Epithelial cell of prostate (primary cell): ENCODE results near the gene MICAL3.

Source experiments
- DNase-seq: peaks from one replicate; pipeline ENCODE4 v3.0.0-alpha.2; 2011; ENCODE audit warnings: low read depth, low spot score
- H3K27ac ChIP-seq: fragments of 450-650 bp; 2 replicates; pipeline ENCODE4 v1.5.1; 2017; ENCODE audit warnings: mild to moderate bottlenecking

MICAL3 gene

DNA sequence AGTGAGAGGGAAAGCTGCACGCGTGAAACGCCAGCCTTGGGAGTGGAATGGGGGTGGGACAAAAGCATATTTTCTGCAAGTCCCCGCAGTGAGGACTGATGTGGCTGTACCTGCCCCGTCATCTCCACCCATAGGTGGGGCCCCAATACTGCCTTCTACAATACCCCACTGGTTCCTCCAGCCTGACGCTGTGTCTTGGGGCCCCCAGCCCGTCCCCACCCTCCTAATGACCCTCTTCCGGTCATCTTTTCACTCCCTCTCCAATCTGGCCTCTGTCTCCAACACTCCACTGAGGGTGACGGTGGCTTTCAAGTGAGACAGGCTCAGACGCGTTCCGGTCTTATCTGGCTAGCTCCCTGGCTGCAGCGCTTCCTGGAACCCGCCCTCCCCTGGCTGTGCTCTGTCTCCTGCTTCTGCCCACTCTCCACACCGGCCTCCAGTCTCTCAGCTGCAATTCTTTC, 104.2 kb downstream of the MICAL3 start:
- H3K27ac ChIP-seq = peak overlapping the region; percentile 67
- no peak for DNase-seq

DNA sequence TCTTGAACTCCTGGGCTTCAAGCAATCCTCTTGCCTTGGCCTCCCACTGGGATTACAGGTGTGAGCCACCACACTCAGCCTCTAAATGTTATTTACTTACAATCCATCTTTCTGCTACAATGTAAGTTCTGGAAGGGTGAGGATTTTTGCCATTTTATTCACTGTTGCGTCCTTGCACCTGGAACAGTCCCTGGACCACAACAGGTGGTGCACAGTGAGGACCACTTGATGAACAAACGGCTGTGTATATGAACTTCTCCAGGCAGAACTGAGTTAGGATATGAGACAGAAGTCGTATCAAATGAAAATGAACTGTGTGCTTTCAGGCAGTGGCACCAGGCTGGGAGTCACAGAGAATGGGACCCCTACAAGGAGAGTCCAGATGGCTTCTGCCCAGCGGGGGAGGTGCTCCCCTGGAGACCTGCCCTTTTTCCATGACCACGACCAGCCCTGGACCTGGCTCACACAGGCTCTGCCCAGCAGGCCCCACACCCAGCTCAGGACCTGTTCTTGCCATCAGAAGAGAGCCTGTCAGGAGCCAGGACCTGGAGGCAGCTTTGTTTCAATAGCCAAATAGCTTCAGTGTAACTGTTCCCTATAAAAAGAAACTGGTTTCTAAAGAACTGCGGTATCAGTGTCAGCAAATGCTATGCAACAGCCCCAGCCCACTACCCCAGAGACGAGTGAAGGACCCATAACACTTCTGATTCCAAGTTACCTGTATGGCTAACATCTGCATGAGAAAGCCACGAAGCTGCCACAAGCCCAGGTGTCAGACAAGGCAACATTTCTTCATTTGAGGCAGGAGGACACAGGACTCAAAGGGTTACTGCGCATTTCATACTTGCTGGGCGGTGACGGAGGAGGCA, 104.9 kb downstream of the MICAL3 start:
- DNase-seq = no peak
- peak overlapping the region; percentile 67 for H3K27ac ChIP-seq

DNA sequence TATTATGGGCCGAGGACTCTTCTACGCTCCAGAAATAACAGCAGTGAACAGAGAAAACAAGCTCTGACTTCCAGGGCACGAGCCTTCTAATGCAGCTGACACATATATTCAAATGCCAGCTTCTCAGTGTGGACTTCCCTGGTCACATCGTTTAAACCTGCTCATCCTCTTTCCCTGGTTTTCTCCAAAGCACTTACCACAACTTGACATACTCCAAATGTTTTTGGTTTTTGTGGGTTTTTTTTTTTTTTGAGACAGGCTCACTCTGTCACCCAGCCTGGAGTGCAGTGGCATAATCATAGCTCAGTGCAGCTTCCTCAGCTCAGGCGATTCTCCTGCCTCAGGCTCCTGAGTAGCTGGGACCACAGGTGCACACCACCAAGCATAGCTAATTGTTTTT, 105.5 kb downstream of the MICAL3 start:
- no peak overlapping the region for H3K27ac ChIP-seq
- DNase-seq = no peak

DNA sequence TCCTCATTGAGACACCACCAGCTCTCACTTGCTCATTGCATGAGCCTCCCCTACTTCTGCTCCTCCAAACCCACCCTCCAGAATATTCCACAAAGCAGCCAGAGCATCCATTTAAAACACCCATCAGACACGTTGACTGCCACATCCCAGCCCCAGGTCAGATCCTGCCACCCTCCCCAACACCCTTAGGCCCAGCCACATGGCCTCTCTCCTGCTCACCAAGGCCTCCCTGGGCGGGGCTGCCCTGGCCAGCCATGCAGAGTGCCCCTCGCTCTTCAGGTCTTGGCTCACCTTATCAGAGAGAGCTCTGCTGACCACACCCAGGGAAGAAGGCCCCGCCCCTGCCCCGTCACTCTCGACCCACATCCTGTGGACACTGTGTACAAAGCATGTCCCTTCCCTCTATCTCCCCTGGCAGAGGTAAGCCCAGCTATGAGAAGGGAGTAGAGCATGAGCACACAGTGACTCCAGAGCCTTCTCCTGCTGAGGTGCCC, 106.8 kb downstream of the MICAL3 start:
- DNase-seq = no peak
- no peak overlapping the region for H3K27ac ChIP-seq

DNA sequence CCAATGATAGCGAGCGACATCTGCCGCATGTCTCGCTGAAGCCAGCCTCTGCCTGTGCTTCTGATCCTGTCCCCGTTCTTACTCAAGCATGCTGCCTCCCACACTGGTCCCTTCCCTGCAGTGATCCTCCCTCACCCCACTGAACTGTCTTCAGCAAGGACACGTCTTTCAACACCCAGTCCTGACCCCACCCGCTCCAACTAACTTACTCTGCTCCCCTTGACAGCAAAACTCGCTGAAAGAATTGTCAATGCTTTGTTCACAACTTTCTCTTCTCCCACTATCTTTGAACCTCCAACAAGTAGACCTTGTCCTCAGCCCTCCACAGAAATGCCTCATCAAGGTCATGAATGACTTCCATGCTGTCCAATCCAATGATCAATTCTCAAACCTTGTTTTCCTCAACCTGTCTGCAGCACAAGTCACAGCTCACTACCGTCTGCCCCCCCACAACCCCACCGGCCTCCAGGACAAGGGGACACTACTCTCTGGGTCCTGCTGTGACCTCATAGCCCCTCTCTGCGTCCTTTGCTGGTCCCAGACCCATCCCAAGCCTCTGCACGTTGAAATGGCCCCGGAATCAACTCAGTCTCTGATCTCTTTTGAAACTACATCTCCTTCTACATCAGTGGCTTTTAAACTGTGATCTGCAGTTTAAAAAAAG, 108.0 kb downstream of the MICAL3 start:
- DNase-seq = no peak

DNA sequence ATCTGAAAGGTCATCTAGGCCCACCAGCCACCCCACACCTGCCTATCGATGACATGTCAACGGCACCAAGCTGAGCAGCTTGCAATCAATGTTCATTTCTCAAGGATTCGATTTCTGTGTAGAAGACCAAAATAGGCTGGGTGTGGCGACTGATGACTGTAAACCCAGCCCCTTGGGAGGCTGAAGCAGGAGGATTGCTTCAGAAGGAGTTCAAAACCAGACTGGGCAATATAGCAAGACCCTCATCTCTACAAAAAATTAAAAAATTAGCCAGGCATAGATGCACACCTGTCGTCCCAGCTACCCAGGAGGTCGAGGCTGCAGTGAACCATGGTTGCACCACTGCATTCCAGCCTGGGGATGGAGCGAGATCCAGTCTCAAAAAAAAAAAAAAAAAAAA, 108.7 kb downstream of the MICAL3 start:
- DNase-seq = no peak
- H3K27ac ChIP-seq = no peak overlapping the region

More for the DNA sequence above, 108.0 kb downstream of the MICAL3 start:
- H3K27ac ChIP-seq = no peak overlapping the region

DNA sequence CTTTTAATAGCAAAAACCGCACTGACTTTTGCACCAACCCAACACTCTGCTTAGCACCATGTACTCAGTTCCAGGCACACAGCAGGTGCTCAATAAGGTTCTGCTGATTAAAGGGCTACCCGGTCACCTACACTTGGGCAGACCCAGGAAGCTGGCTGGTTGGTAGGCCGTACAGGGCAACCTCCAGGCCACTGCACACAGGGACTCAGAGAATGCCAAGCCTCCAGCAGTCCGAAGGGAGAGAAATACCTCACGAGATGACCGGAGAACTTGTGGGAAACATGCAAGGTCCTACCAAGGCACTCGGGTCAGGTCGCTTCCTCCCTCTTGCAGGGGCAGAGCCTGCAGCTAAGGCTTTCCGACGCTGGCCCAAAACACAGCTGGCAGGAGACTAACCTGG, 109.2 kb downstream of the MICAL3 start:
- no peak overlapping the region for H3K27ac ChIP-seq
- no peak for DNase-seq

DNA sequence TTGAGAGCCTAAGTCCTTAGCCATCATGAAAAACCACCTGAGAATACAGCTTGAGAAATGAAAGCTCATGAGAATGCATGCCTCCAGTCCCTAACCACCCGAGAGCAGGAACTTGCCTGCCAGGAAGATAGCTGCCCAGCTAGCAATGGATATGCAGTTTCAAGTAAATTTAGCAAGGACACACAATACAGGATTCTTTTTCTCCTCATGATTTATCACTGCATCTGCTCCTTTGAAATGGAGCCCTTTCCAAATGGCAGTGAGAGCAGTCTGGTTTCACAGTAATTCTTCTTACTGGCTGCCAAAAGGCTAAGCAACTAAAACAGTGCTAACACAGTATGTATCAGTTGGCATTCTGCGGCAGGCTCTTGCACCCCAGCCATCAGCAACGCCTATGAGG, 109.9 kb downstream of the MICAL3 start:
- DNase-seq = no peak
- no peak overlapping the region for H3K27ac ChIP-seq

DNA sequence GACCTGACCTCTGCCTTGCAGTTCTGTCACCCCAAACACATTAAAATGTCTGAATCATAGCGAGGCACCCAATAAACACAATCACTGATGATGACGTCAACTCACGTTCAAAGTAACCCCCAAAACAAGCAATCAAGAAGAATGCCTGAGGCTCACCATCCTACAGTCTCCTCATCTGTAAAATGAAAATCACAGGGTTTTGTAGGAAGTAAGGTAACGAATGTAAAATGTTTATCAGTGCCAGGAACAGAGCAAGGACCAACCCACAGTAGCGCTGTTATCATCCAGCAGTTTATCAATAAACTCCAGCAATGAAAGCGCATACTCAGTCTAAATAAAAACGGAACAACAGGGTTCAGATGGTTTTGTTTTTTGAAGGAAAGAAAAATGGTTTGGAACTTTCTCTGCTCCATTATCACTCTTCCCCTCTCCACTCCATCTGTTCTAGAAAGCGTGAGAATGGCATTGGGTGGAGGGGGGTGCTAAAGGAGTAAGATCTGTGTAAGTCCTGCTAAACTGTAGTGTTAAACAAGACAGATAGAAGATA, 110.5 kb downstream of the MICAL3 start:
- DNase-seq = no peak
- no peak overlapping the region for H3K27ac ChIP-seq

DNA sequence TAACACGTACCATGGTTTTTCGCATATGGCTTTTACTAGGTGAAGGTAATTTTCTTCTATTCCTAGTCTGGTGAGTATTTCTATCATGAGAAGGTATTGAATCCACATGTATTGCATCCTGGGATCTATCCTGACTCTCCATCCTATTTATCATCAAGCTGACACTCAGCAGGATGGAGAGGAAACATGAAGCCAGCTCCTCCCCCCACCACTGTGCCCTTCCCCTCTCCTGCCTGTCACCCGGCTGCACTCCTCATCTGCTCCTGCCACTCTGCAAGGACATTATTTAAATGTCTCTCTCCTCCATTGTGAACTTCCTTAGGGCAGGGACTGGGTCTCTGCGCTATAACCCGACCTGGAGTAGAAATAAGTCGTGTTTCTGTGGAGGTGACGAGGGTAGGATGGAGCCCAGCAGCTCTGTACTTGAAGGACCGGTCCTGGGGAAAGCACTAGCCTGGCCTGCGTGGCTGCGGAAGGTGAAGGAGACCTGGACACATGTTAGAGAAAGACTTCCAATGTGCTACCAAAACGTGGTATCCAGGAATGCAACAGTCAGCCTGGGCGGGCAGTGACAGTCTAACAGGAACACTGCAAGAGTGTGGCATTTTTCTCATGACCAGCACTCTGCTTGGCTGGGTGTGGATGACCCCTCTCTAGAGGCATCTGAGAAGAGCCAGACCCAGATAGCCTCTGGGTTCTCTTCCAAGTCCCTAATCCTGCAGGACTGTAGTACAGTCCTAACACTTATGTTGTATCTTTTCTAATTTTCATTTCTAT, 111.2 kb downstream of the MICAL3 start:
- no peak for DNase-seq
- H3K27ac ChIP-seq = no peak overlapping the region

DNA sequence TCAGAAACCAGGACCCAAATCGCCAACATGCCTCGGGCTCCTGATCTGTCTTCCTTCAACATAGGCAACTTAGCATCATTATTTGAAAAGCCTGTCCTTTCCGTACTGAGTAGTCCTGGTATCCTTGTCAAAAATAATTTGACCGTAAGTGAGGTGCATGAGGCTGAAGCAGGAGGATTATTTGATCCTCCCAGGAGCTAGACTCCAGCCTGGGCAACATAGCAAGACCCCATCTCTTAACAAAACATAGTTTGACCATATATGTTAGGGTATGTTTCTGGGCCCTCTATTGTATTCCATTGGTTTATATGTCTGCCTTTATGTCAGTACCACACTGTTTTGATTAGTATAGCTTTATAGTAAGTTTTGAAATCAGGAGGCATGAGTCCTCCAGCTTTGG, 112.5 kb downstream of the MICAL3 start:
- no peak for DNase-seq
- H3K27ac ChIP-seq = peak overlapping the region; percentile 43

DNA sequence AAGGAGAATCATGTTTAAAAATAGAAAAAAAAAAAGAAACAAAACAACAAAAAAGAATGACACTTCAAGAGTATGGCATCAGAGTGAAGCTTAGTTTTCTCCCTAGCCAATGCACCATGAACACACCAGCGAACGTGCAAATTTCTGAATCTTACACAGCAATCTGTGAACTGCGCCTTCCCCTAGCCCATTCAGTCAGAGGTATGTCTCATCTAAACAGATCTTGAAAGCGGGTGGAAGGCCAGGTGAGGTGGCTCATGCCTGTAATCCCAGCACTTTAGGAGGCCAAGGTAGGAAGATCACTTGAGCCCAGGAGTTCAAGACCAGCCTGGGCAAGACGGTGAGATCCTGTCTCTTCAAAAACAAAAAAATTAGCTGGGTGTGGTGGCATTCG, 113.1 kb downstream of the MICAL3 start:
- H3K27ac ChIP-seq = peak overlapping the region; percentile 43
- DNase-seq = no peak

DNA sequence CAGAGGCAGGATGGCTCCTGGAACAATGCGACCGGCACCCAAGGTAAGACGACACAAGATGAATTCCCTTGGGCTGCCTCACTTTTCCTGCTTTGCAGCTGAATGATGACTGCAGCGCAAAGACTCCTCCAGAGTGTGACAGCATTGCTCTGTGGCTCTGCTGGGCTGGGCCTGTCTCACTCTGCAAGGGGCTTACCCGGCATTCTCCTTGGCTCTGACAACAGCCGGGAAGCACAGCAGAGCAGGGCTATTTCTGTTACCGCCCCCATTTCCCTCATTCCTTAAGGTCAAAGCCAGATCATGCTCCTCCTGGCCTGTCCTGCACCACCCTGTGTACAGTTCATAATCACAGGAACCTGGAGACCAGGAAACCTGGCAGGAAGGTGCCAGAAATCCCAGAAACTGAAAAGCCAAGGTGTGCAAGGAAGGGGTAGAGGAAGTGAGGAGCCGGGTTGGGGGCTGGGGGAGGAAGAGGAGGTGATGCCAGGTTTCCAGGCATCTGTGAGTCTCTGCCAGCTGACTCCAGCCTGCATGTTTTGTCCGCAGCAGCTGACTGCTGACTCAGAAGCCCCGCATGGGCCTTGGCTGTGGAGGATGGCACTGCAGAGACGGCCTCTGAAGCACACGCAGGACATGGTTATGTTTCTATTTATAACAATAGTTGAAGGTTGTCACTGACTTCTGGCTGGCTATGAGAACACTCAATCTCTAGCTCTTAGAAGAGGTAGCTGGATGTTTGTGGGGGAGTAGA, 113.6 kb downstream of the MICAL3 start:
- DNase-seq = no peak
- H3K27ac ChIP-seq = peak overlapping the region; percentile 43

DNA sequence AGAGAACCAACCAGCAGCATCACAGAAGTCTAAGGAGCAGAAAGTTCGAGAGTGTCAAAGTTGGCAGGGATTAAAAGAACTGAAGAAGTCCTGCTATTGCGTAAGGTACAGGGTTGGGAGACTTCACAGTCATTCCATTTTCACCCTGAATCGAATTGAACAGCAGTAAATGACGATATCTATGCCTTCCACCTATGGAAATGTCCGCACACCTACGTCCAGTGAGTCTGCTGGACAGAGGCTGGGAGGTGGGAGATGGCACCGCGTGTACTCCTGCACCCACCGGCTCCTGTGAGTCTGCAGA, 116.7 kb downstream of the MICAL3 start:
- H3K27ac ChIP-seq = no peak overlapping the region
- no peak for DNase-seq

DNA sequence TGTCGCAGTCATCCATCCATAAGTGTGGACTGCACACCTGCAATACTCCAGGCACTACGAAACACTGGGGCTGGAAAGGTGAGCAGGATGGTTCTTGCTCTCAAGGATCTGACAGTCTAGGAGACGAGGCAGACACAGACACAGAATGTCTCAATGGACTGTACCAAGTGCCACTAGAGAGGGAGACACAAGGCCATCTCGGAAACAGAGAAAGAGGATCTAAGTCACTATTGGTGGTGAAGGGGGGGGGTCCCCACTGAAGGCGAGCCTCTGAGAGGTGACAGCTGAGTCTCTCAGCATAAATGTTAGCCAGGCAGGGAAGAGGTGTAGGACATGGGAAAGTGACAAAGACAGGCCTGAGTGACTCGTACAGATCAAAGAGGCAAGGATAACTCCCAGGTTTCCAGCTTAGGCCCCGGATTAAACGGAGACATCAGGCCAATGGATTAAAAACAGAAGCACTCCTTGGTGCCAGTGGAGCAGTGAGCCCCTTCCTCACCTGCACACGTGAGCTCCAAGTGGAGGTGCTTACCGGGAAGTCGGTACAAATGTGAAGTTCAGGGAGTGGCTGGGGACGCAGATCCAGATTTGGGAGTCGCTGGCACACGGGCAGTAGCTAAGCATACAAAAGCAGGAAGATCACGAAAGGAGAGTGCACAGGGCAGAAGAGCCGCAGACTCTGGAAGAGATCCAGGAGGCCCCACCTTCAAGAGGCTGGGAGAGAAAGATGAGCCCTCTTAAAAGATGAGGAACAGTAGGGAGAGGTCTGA, 117.2 kb downstream of the MICAL3 start:
- DNase-seq = no peak
- H3K27ac ChIP-seq = no peak overlapping the region

DNA sequence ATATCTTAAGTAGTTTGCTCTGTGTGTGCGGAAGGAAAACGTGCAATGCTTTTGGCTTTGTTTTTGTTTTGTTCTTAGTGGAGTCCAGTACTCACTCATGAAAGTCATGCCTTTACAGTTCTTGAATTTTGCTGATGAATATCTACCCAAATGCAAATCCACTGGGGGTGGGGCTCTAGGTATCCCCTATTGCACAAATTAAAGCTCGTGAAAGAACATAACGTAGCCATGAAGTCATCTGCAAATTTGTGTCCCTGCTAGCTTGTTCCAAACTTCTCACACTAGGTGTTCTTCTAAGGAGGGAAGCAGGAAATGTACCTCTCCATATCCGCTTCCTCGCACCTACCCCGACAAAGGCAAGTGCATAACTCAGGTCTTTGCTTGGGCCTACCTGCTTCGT, 118.9 kb downstream of the MICAL3 start:
- DNase-seq = no peak
- H3K27ac ChIP-seq = no peak overlapping the region

DNA sequence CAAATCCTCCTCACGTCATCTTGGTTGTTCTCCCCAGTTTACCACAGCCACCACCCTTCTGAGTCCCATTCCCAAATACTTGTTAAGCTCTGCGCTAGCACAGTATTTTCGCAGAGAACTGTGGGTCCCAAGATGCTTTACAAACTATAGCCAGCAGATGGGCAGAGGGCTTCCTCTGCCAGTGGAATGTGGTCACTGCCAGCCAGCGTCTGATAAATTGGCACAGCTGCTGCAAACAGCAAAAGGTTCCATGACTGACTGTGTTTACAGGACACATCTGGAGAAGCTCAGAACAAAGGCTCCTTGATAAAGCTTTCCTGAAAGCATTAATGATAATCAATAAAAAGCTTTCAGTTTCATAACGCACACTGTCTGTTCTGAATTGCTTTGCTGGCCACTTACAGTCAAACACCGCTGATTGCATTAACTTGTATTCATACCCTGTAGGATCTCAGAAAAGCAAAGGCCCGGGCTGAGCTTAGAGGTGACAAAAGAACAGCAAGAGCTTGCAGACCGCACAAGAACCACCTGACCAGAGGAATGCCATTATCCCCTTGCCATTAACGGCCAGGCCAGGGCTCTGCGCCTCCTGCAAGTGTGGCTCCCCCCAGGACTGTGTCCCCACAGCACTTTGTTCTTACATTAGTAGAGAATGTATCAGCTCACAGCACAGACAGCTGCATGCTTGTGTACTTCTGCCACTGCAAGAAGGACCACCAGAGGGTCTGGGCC, 120.6 kb downstream of the MICAL3 start:
- no peak overlapping the region for H3K27ac ChIP-seq

DNA sequence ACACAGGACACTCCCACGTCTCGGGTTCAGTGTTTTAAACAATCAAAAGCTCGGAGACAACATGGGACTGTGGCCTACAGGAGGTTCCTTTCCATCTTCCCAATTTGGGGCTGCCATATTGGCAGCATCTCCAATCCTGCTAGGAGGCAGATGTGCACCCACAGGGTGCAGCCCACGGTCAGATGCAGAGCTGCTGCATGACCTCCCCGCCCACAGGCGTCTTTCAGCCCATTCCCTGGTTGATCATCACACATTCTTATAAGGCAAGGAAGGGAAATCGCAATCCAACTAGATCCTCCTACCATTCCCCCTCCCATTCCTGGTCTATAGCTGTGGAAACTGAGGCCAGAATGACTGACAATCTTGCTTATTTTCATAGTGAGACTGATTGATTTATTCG, 121.4 kb downstream of the MICAL3 start:
- DNase-seq = no peak

More for the DNA sequence above, 120.6 kb downstream of the MICAL3 start:
- DNase-seq = no peak

DNA sequence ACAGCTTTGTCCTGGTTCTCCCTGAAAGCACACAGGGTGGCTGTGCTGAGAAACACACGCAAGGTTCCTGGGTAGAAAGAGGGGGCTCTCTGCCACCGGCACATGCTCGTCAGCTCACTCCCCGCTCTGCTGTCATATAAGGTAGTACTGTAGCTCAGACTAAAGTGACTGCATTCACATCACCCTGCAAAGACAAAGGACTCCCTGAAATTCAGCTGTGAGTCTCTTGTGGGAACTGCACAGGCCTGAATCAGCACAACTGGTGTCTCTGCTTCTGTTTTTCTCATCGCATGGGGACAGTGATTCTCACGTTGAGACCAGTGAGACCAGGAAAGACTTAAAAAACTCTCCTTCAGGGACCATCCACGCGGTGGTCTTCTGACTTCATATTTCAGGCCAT, 126.0 kb downstream of the MICAL3 start:
- no peak for DNase-seq
- H3K27ac ChIP-seq = no peak overlapping the region

More for the DNA sequence above, 121.4 kb downstream of the MICAL3 start:
- H3K27ac ChIP-seq = no peak overlapping the region
